Hindlimb muscle (tissue), 1 donor: ENCODE data around the gene GLMP. TPM values are rescaled to one million over a fixed set of nuclear protein-coding genes. Genes with fewer than 3 reads are reported as not detected.

ENCODE experiments used
- DNase-seq: peaks from one replicate; pipeline ENCODE4 v3.0.0-alpha.2; 2013
- polyA plus RNA-seq: library from polyadenylated mRNA; unstranded; fragments of 120-200 nt; gene quantifications from one replicate; pipeline ENCODE4 v1.2.1, GENCODE V29; 2013; ENCODE audit not compliant: insufficient read length

Gene GLMP
- polyA plus RNA-seq, 1 donor = 20.2 TPM

- DNase-seq = no peak
Measured at GRCh38 chr1:156247460-156248322, 47.8 kb downstream of the GLMP start, which contains the start of gene PAQR6. Gene PAQR6 (minus strand): TSS chr1:156248056. CDS start chr1:156246731, 1,325 bp downstream.

GRCh38 chr1:156246781-156247459, 48.6 kb downstream of the GLMP start:
- no peak for DNase-seq

- DNase-seq = no peak
Measured at GRCh38 chr1:156246241-156246780, 49.2 kb downstream of the GLMP start.

- no peak for DNase-seq
Measured at GRCh38 chr1:156245451-156246232, 49.8 kb downstream of the GLMP start.

- DNase-seq = no peak
Measured at GRCh38 chr1:156244712-156245111, 50.8 kb downstream of the GLMP start.

GRCh38 chr1:156244126-156244525, 51.4 kb downstream of the GLMP start:
- no peak for DNase-seq

GRCh38 chr1:156242738-156243137, 52.7 kb downstream of the GLMP start:
- DNase-seq = no peak

Other genes with a start within 250 kb of the GLMP start
- 49.4 TPM for gene UBQLN4, start 241.9 kb downstream of the GLMP start, polyA plus RNA-seq
- gene LAMTOR2, start 240.9 kb downstream of the GLMP start, polyA plus RNA-seq = 40.8 TPM
- 1.0 TPM for gene RAB25, start 234.5 kb downstream of the GLMP start, polyA plus RNA-seq
- gene MEX3A, start 213.2 kb downstream of the GLMP start, polyA plus RNA-seq = 22.5 TPM
- 319 TPM for gene LMNA, start 181.0 kb downstream of the GLMP start, polyA plus RNA-seq
- gene SEMA4A, start 142.1 kb downstream of the GLMP start, polyA plus RNA-seq = 4.8 TPM
- 11.3 TPM for gene SLC25A44, start 101.6 kb downstream of the GLMP start, polyA plus RNA-seq
- gene PMF1, start 82.7 kb downstream of the GLMP start, polyA plus RNA-seq = 42.3 TPM
- 3.3 TPM for gene BGLAP, start 53.5 kb downstream of the GLMP start, polyA plus RNA-seq
- gene PAQR6, start 47.6 kb downstream of the GLMP start, polyA plus RNA-seq = 5.2 TPM
- 53.6 TPM for gene SMG5, start 12.9 kb downstream of the GLMP start, polyA plus RNA-seq
- 5.0 TPM for gene TMEM79, start 11.4 kb downstream of the GLMP start, polyA plus RNA-seq
- not detected for gene VHLL, start 3.6 kb upstream of the GLMP start, polyA plus RNA-seq
- 187 TPM for gene CCT3, start 42.6 kb upstream of the GLMP start, polyA plus RNA-seq
- 1.0 TPM for gene TSACC, start 42.8 kb upstream of the GLMP start, polyA plus RNA-seq
- gene RHBG, start 73.5 kb upstream of the GLMP start, polyA plus RNA-seq = 0.22 TPM
- gene MEF2D, start 205.1 kb upstream of the GLMP start, polyA plus RNA-seq = 102 TPM